ENCODE results near the gene EDIL3.
"Not testable (repeated sequence)": the region's sequence is repeated elsewhere in the genome, so short reads cannot be mapped to it uniquely, and the experiment has no call there.

The EDIL3 gene

DNA sequence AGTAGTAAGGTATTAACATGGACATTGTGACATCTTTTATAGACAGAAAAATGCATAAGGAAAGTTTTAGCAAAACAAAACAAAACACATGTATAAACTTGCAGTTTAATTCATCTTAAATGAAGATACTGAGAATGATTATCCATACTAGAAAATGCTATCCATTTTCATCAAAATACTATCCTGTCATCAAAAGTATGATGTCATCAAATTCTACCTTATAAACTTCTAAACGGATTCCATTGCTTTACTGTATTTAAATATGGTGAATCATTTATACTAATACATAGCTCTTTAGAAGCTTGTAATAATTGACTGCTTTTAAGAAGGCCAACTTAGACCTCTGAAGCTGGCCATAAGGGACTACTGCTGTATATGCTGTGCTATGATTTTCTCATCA, 221.0 kb downstream of the EDIL3 start:
- no peak for DNase-seq

DNA sequence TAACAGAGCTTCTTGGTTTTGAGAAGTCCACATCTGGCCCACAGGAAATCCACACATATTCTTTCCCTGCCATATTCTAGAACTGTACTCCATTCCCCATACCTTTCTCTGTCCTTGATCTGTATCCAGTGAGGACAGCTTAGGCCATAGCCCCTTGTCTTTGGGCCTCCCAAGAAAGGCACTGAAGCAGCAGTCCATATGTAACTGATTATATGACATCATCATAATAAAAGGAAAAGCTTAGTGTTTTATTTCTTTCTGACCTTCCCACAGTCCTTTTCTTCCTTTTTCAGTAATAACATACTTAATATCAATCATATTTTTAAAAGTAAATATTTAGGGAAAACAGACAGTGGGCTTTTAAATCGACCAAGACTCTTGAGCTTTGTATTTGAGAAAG, 222.0 kb downstream of the EDIL3 start:
- no peak for DNase-seq

DNA sequence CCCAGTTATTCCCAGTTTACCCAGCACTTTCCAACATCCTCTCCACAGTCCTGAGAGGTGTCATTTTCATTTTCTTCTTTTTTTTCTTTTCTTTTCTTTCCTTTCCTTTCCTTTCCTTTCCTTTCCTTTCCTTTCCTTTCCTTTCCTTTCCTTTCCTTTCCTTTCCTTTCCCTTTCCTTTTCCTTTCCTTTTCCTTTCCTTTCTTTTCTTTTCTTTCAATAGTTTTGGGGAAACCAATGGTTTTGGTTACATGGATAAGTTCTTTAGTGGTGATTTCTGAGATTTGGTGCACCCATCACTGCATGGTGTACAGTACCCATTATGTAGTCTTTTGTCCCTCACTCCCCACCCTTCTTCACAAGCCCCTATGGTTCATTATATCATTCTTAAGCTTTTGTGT, 224.0 kb downstream of the EDIL3 start:
- not testable (repeated sequence) for DNase-seq

DNA sequence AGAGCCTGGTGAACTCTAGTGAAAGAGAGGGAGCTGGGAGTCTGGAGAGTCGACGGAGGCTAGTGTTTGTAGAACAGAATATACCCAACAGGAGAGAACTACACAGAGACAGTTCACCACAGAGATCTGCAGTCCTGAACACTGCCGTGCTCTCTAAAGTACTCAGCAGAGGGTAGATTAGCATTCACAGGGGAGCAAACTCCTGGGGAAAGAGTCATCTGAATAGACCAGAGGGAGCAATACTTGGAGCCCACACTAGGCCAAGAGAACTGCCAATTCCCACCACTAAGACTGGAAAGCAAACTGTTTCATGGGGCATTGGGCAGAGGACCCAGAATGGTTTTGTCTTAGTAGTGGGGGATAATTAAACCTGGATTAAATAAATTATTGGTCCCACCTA, 235.6 kb downstream of the EDIL3 start:
- DNase-seq = no peak

DNA sequence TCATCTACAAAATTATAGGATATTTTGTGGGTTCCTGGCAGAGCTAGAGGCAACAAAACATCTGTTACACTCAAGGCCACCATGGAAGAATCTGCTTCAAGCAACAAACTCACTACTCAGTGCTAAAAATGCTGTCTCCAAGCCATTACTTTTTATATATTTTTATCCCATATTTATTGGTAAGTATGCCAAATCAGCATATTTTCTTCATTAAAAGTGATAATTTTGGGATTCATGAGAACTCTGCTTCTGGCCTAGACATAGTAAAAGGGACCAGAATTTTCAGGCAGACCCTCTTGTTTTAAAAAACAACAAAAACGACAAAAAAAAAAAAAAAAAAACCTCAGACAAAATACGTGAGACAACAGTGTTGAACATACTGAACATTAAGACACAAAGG, 236.0 kb downstream of the EDIL3 start:
- no peak for DNase-seq

DNA sequence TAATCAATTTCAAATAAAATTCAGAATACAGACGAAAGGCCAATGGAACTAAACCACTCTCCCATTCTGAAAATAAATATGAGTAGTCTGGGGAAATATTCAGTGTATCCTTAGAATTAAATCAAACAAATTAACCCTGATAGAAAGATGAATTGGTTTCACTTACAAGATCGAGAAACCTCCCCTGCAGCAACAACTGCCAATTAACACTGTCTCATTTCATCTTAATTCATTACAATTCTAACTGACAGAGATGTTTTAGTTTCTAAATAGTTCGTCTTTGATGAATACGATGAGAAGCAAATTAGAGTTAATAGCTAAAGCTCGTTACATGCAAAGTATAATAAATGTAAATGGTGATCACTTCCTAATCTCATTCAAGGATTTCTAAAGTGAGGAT, 247.1 kb downstream of the EDIL3 start:
- DNase-seq = no peak

DNA sequence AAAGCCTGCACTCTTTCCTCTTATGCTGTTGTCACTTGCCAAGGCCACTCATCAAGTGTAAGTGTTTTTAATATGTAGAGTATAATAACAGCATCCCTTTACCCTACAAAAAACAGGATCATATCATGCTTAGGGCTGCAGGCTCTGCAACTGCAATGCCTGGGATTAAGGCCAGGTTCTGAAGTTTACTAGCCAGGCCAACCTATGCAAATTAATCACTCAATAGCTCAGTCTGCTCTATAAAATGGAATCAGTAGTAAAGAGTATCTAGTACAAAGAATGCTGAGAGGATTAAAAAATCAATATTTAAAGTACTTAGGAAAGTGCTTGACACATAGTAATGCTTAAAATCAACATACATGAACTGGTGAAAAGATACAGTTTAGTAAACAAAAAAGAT, 253.3 kb downstream of the EDIL3 start:
- no peak for DNase-seq

DNA sequence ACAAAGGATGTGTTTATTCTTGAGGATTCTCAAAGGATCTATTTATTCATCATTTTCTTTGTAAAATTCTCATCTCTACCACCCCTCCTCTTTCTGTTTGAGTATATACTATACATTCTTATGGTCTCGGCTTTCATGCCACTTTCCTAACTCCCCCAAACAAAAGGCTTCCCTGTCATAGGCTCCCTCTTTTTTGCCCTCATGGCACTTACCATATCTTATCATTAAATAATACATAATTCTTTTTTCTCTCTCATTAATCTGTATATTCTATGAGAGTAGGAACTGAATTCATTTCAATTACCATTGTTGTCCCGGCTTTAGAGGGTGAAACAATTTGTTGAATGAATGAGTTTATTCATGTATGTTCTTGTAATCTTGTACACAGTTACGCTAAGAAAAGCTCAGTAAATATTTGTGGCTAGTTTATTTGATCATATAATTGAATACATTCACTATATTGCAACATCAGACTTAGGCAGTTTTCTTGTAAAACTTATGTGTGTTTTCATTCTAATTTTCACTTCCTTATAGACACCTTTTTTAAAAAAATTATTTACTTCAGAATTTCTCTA, 254.6 kb downstream of the EDIL3 start:
- DNase-seq = peak in 1 of 2 donors; percentile 16

DNA sequence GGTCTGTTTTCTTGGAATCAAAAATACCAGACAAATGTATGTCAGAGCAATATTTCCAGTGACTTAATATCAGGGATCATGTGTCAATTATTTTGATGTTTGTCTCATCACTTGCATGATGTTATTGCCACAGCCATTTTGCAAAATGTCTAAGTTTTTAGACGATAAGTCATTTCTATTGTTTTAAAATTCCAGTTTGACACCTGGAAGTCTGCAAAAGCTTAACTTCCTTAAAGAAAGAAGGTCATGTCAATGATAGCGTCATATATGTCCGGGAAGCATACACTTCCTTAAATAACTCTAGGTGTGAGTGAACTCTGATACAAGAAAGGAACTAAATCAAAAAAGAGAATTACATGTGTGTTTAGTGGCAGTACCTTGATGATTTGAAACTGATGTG, 259.5 kb downstream of the EDIL3 start:
- DNase-seq = no peak

DNA sequence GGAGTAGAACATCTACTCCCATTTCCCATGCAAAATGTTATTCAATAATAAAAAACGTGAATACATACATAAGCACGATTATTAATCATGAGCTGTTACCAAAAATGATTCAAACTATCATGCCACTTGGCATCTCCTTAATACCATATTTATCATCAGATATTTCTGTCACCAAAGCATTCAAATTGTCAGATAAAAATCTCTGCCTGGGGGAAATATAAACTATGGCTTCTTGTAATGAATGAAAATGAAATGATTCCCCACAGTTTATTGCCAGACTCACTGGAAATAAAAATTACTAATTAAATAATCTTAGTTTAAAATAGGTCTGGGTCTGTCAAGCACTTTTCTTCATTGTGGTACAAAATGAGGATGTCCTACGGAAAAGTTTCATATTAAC, 265.4 kb downstream of the EDIL3 start:
- no peak for DNase-seq

DNA sequence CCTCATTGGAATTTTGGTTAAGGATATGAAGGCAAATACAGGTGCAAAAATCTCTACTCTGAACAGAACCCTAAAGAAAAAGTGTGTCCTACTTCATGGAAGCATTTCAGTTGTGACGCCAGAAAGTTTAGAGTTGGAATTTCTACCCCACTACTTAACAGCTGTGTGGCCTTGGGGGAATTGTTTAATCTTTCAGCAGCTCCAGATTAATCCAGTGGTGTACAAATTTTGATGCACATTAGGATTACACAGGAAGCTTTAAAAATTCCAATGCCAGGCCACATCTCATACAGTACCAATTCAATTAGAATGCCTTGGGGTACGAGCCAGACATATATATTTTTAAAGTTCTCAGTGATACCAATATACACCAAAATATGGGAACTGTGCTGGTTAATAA, 266.1 kb downstream of the EDIL3 start:
- DNase-seq = no peak

DNA sequence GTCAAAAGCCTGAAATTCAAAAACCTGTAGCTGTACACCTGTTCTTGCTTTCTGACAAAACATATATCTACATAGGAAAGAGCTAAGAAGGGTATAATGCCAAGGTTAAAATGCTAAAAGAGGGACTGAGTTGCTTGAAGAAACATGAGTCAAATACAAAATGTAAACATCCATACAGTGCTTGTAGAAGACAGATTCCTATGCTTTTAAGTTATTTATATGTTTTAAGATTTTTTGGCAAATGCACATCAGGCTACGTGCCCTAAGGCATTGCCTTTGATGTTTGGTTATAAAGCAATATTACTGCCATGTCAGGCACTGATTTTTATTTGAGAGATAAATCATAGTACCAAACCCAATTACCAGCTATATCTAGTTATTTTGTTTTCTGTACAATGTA, 269.0 kb downstream of the EDIL3 start:
- no peak for DNase-seq

DNA sequence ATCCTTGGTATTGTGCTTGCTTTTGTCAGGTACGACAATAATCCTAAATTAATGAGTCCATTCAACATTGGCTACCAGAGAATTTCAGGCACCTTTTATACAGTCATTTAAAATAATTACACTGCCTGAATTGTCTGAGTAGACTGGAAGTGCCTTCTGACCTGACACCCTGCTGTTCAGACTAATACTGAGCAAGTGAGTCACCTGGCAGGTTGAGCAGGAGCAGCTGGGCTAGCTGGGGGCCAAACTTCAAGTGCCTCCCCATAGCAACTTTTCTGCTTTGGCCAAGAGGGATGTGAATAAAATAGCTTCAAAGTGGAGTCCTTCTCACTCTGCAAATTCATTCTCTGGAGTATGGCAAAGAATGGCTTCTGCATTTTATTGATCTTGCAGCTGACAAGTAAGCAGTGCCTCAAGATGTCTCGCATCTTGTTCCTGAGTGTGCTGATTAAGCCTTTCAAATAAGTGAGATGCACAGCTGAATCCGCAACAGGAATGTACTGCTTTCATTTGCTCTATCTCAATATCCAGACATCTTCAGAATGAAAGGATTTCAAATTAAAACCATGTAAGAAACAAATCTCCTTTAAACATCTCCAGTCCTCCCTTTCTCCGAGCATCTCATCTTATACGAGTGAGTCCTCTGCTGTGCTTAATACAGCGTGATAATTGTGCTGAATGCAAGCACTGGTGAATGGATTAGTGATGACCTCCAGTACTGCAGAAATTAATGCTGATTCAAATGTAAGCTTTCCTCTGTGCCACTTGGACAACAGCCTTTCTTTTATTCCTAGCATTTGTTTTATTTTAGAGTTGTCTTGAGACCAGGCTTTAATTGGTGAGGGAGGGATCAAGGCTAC, 271.2 kb downstream of the EDIL3 start:
- no peak for DNase-seq

DNA sequence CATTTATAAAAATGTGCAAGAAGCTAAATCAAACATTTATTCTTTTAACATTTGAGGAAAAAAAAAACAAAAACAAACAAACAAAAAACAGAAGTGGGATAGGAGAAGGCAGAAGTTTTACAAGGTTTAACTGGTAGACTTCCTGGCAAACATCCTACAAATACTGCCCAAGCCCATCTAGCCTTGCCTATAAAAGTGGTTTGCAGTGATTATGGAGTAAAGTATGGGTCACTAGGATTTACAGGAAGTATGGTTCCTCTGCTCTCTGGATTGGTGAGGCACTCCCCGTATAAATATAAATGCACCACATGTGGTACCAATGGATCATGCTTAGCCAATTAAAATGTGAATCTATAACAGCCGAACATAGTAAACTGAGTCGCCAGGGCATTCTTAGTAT, 291.9 kb downstream of the EDIL3 start:
- DNase-seq = no peak

DNA sequence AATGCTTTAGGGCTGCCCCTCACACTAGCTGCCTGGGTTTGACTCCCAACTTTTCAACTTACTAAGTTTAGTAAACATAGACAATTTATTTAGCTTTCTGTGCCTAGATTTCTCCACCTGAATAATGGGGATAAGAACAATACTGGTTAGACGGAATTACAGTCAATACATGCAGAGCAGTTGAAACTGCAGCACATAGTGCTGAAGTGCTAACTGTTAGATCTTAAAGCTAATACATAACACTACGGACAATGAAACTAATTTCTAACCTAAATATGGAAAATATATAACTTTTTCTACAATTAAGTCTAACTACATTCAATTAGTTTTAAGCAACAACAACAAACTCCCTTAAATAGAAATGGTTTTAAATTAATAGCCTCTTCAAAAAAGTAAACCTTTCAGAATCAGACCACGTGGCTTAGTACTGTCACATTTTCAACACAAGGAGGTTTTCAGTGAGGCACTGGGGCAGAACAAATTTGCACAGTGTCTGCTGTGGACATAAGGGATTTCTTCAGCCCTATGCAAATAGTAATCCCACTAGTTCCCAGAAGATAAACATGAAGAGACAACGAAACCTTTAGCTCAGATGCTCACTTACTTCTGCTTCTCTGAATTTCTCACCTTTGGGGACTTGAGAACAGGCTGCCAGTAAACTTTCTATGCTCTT, 293.4 kb downstream of the EDIL3 start:
- DNase-seq = no peak

DNA sequence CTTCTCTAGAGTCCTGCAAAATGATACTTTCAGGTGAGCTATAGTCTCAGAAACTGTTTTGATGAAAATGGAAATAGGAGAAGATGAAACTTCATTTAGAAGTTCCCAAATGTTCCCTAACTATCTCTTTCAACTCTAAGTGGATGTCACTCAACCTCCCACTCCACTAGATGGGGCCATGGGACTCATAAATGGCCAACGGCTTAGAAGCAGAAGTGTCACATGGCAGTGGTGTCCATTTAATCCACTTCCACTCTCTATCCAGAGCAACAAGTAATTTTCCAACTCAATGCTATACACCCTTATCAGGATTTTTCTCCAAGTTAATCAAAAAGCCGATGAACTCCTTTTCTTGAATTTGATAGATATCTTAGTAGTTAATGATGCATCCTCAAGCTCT, 295.7 kb downstream of the EDIL3 start:
- DNase-seq = no peak

DNA sequence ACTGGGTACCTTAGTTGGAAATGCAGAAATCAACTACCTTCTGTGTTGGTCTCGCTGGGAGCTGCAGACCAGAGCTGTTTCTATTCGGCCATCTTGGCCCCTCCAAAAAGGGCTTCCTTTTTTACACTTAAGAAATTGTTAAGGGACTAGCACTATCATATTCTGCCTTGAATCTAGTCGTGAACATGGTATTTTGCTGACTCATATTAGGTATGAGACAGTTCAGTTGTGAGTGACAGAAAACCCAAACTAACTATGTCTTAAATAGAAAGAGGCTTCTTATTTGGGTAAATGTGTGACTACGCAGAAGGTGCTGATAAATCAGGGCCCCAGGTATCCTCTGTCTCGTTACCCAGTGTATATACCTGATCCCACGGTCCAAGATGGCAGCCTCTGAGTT, 298.2 kb downstream of the EDIL3 start:
- no peak for DNase-seq

DNA sequence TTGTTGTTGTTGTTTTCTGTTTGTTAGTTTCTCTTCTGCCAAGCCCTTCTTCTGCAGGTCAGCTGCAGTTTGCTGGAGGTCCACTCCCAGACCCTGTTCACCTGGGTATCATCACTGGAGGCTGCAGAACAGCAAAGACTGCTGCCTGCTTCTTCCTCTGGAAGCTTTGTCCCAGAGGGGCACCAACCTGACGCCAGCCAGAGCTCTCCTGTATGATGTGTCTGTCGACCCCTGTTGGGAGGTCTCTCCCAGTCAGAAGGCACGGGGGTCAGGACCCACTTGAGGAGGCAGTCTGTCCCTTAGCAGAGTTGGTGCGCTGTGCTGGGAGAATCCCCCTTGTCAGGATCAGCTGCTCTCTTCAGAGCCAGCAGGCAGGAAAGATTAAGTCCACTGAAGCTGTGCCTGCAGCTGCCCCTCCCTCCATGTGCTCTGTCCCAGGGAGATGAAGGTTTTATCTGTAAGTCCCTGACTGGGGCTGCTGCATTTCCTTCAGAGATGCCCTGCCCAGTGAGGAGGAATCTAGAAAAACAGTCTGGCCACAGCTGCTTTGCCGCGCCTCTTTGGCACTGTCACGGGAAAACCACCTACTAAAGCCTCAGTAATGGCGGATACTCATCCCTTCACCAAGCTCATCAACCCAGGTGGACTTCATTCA, 299.2 kb downstream of the EDIL3 start:
- DNase-seq = no peak

DNA sequence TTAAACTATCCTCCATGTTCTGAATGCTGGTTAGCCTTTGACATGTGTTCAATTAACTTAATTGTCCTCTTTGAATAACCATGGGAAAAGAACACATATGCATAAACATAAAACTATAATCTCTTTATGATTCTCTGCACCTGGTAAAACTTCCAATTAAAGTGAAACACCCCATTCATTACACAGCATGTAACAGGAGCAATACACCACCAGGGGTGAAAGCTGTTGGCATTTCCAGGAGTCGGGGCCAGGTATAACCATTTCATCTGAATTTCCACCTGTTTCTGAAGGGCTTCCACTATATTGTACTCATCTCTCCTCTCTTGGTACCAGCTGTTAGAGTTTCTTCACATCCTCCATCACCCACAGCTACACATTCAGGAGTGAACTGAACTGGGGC, 303.8 kb downstream of the EDIL3 start:
- no peak for DNase-seq

DNA sequence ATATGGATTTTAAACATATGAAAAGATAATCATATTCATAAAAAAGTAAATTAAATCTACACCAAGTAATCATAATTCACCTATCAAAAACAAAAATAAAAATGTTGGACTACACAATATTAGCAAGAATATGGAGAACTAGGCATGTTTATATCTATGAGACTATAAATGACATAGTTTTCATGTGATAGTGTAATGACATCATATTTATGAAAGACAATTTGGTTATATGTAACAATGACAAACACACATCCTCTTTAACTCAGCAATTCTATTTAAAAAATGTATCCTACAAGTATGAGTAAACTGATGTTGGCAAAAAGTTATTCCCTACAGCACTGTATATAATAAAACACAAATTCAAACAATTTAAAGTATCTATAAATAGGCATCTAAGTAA, 312.3 kb downstream of the EDIL3 start:
- no peak for DNase-seq

DNA sequence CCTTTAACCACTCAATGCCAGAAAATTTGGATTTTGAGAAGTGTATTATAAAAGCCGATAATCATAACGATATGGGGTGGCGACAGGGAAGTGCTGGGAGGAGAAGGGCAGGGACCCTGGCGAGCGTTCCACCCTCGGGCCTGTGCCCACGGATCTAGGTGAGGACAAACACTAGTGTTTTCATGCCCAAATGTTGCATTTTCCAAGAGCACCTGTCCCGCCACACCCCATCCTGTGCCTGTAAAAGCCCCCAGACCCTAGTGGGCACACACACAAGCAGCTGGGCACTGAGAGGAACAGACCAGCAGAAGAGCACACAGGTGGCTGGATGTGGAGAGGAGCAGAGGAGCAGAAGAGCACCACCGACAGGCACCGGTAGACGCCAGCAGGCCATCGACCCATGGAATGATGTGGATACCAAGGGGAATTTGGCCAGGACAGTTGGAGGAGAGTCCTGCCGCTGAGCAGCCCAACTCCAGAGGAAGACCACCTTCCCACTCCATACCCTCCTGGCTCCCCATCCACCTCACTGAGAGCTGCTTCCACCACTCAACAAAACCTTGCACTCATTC, 315.0 kb downstream of the EDIL3 start:
- DNase-seq = no peak

DNA sequence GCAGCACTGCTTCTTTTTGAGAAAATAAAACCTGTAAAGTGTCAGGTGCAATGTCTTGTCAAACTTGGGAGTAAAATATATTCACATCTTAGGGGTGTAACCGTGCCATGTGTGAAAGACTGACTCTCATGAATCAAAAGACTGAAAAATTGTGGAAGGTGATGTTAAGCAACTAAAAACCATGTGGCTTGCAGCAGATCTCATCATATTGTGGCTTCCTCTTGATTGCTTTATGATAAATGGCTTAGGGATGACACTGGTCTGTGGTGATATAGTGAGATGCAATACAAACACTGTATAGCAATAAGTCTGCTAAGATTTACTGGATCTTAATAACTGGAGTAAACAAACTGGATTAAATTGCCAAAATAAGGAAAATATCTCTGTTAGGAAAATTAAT, 321.6 kb downstream of the EDIL3 start:
- DNase-seq = no peak

DNA sequence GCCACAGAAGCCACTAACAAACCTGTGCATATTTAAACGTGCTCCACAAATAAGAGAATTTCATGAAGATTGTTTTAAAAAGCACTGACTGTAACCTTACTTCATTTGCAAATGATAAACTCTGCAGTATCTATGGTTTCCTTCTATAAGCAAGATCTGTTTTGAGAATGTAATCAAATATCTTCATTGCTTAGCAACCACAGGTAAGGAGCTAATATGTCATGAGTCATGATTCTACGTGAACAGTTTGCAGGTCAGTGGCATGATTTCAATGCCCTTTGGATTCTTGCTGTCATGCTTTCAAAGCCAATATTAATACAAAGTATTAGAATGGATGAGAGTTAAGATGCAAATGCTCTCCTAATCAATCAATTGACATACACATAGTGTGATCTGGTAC, 325.0 kb downstream of the EDIL3 start:
- DNase-seq = no peak
